ENCODE data around the gene ANTXRL. TPM values are rescaled to one million over a fixed set of nuclear protein-coding genes. Genes with fewer than 3 reads are reported as not detected.
"Not testable (repeated sequence)": the region's sequence is repeated elsewhere in the genome, so short reads cannot be mapped to it uniquely, and the experiment has no call there.

Gene ANTXRL
- total RNA-seq, 1 experiment from 2014 or later = not detected

- TF ChIP-seq CTCF (IDR thresholded peaks at IDR 0.05; ENCODE audit: unreplicated experiment) = no peak
- no peak for DNase-seq
- Mint-ChIP-seq H3K4me3 (ENCODE audit: low read depth, unreplicated experiment) (no peak overlapping the region), H3K27ac (ENCODE audit: unreplicated experiment) (no peak overlapping the region), H3K36me3 (ENCODE audit: insufficient read depth, unreplicated experiment) (no peaks in the 10 kb centered on the region), H3K9me3 (ENCODE audit: low read depth, unreplicated experiment) (no peaks in the 10 kb centered on the region), H3K4me1 (ENCODE audit: low read depth, unreplicated experiment) (no peaks in the 10 kb centered on the region), H3K27me3 (ENCODE audit: unreplicated experiment) (peaks cover 65% of the 10 kb centered on the region)
- intact Hi-C loops (cut with micrococcal nuclease; ENCODE audit: unreplicated experiment) = no loop called here
- BruUV-seq (replicated peaks) = no TSS peak
- CTCF ChIA-PET = no interaction called here
Measured at GRCh38 chr10:46272863-46273415, 13.9 kb upstream of the ANTXRL start.

- Mint-ChIP-seq H3K4me1 (ENCODE audit: low read depth, unreplicated experiment) (no peaks in the 10 kb centered on the region), H3K9me3 (ENCODE audit: low read depth, unreplicated experiment) (no peaks in the 10 kb centered on the region), H3K27me3 (ENCODE audit: unreplicated experiment) (peaks cover 70% of the 10 kb centered on the region), H3K4me3 (ENCODE audit: low read depth, unreplicated experiment) (no peak overlapping the region), H3K27ac (ENCODE audit: unreplicated experiment) (no peak overlapping the region), H3K36me3 (ENCODE audit: insufficient read depth, unreplicated experiment) (no peaks in the 10 kb centered on the region)
- no peak for DNase-seq
- intact Hi-C loops (cut with micrococcal nuclease; ENCODE audit: unreplicated experiment) = no loop called here
- CTCF ChIA-PET = no interaction called here
- BruUV-seq (replicated peaks) = no TSS peak
- TF ChIP-seq CTCF (IDR thresholded peaks at IDR 0.05; ENCODE audit: unreplicated experiment) = no peak
Measured at GRCh38 chr10:46273506-46274477, 13.0 kb upstream of the ANTXRL start.

- no peak for DNase-seq
- intact Hi-C loops (cut with micrococcal nuclease; ENCODE audit: unreplicated experiment) = no loop called here
- H3K4me1 Mint-ChIP-seq (ENCODE audit: low read depth, unreplicated experiment) = no peaks in the 10 kb centered on the region
- no peak overlapping the region for H3K27ac Mint-ChIP-seq (ENCODE audit: unreplicated experiment)
- BruUV-seq (replicated peaks) = no TSS peak
- no peak overlapping the region for H3K4me3 Mint-ChIP-seq (ENCODE audit: low read depth, unreplicated experiment)
- H3K36me3 Mint-ChIP-seq (ENCODE audit: insufficient read depth, unreplicated experiment) = no peaks in the 10 kb centered on the region
- peaks cover 89% of the 10 kb centered on the region for H3K27me3 Mint-ChIP-seq (ENCODE audit: unreplicated experiment)
- TF ChIP-seq CTCF (IDR thresholded peaks at IDR 0.05; ENCODE audit: unreplicated experiment) = no peak
- CTCF ChIA-PET = no interaction called here
- no peaks in the 10 kb centered on the region for H3K9me3 Mint-ChIP-seq (ENCODE audit: low read depth, unreplicated experiment)
Measured at GRCh38 chr10:46277840-46278239, 9.0 kb upstream of the ANTXRL start.

GRCh38 chr10:46282421-46282831 is 4.4 kb upstream of the ANTXRL start:
- peaks cover 21% of the 10 kb centered on the region for H3K4me1 Mint-ChIP-seq (ENCODE audit: low read depth, unreplicated experiment)
- BruUV-seq (replicated peaks); H3K9me3 Mint-ChIP-seq (ENCODE audit: low read depth, unreplicated experiment); intact Hi-C loops (cut with micrococcal nuclease; ENCODE audit: unreplicated experiment); DNase-seq; H3K27ac Mint-ChIP-seq (ENCODE audit: unreplicated experiment): not testable (repeated sequence)
- H3K4me3 Mint-ChIP-seq (ENCODE audit: low read depth, unreplicated experiment) = peak overlapping the region; percentile 69
- peaks cover 66% of the 10 kb centered on the region for H3K27me3 Mint-ChIP-seq (ENCODE audit: unreplicated experiment)
- CTCF ChIA-PET = interaction anchor here (0.6 to 1.0 kb wide), 2 partner anchors 15 to 177 kb away, joined by 3 to 8 read pairs; no protein-coding TSS in a partner anchor
- peaks cover 15% of the 10 kb centered on the region for H3K36me3 Mint-ChIP-seq (ENCODE audit: insufficient read depth, unreplicated experiment)
